ENCODE results near the gene NELL1.

DNA sequence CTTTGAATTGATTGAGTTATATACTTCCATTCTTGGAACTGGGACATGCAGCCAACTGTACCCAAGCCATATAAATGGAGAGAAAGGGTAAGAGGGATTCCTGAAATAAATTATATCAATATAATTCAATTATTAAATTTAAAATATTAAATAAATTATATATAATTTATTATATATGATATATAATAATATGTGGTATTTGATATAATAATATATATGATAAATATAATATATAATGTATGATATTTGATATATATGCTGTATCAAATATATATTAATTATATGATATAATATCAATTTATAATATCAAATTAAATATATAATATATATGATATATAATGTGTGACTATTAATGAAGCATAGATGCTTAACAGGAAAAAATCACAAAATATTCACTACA lies 677.0 kb downstream of the NELL1 start:
- TF ChIP-seq ZNF384 (IDR thresholded peaks at IDR 0.05) = no peak
- TF ChIP-seq ELF4 (IDR thresholded peaks at IDR 0.05) = no peak
- no peak for TF ChIP-seq BHLHE40 (IDR thresholded peaks at IDR 0.05; ENCODE audit: borderline replicate concordance)
- TF ChIP-seq FOXM1 (IDR thresholded peaks at IDR 0.05; ENCODE audit: borderline replicate concordance) = no peak
- no peak for TF ChIP-seq HDGF (IDR thresholded peaks at IDR 0.05; ENCODE audit: borderline replicate concordance)
- TF ChIP-seq ARNT (IDR thresholded peaks at IDR 0.05) = no peak
- no peak for TF ChIP-seq SP1 (IDR thresholded peaks at IDR 0.05)
- no peak for TF ChIP-seq FOXA1 (IDR thresholded peaks at IDR 0.05)
- no peak for TF ChIP-seq FOXK2 (IDR thresholded peaks at IDR 0.05)
- TF ChIP-seq, protein P1, sequence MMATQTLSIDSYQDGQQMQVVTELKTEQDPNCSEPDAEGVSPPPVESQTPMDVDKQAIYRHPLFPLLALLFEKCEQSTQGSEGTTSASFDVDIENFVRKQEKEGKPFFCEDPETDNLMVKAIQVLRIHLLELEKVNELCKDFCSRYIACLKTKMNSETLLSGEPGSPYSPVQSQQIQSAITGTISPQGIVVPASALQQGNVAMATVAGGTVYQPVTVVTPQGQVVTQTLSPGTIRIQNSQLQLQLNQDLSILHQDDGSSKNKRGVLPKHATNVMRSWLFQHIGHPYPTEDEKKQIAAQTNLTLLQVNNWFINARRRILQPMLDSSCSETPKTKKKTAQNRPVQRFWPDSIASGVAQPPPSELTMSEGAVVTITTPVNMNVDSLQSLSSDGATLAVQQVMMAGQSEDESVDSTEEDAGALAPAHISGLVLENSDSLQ (IDR thresholded peaks at IDR 0.05) = no peak
- no peak for TF ChIP-seq SUZ12 (IDR thresholded peaks at IDR 0.05)
- no peak for TF ChIP-seq NFRKB (IDR thresholded peaks at IDR 0.05)
- TF ChIP-seq LEF1 (IDR thresholded peaks at IDR 0.05; ENCODE audit: borderline replicate concordance) = no peak

All from HEK293T (cell line).